NCI-H2227 treated with DMSO at 0.1 percent for 48 hours (cell line): ENCODE data around the gene FXYD5.
"Not testable (repeated sequence)": the region's sequence is repeated elsewhere in the genome, so short reads cannot be mapped to it uniquely, and the experiment has no call there.

Experiments used
- DNase-seq: peaks from one replicate; lab custom pipeline; 2025; lab: John Stamatoyannopoulos, UW

The FXYD5 gene

GRCh38 chr19:35120492-35120891, 34.0 kb upstream of the FXYD5 start:
- DNase-seq = peak; percentile 47

- no peak for DNase-seq
These were observed 33.6 kb upstream of the FXYD5 start for GRCh38 chr19:35120898-35121297.

GRCh38 chr19:35122687-35123551, 31.6 kb upstream of the FXYD5 start:
- DNase-seq = no peak

- no peak for DNase-seq
These were observed 31.0 kb upstream of the FXYD5 start for GRCh38 chr19:35123573-35123972.

- DNase-seq = peak; percentile 100
These were observed 30.2 kb upstream of the FXYD5 start for GRCh38 chr19:35124098-35125060.

GRCh38 chr19:35125270-35125717, 29.2 kb upstream of the FXYD5 start:
- no peak for DNase-seq

GRCh38 chr19:35125749-35126623, 28.5 kb upstream of the FXYD5 start:
- no peak for DNase-seq

GRCh38 chr19:35126624-35126959, 27.9 kb upstream of the FXYD5 start:
- no peak for DNase-seq

GRCh38 chr19:35127871-35128270, 26.7 kb upstream of the FXYD5 start:
- no peak for DNase-seq

- no peak for DNase-seq
These were observed 26.0 kb upstream of the FXYD5 start for GRCh38 chr19:35128398-35129057.

- not testable (repeated sequence) for DNase-seq
These were observed 24.7 kb upstream of the FXYD5 start for GRCh38 chr19:35129724-35130274.

- DNase-seq = no peak
These were observed 23.5 kb upstream of the FXYD5 start for GRCh38 chr19:35130761-35131720.

GRCh38 chr19:35132254-35132653, 22.3 kb upstream of the FXYD5 start:
- no peak for DNase-seq

- DNase-seq = no peak
These were observed 20.7 kb upstream of the FXYD5 start for GRCh38 chr19:35133826-35134225.

GRCh38 chr19:35134601-35135242, 19.8 kb upstream of the FXYD5 start, which contains the start of gene LGI4:
LGI4 (minus strand) TSS chr19:35135059; CDS start chr19:35134680, 379 bp downstream.
- peak; percentile 71 for DNase-seq

GRCh38 chr19:35135389-35135909, 19.1 kb upstream of the FXYD5 start:
- peak; percentile 95 for DNase-seq

GRCh38 chr19:35136231-35136630, 18.3 kb upstream of the FXYD5 start:
- no peak for DNase-seq

GRCh38 chr19:35136977-35137702, 17.4 kb upstream of the FXYD5 start:
- DNase-seq = no peak
